Coronary artery (tissue), 2 donors: ENCODE results near the gene FAM180B.

ENCODE experiments used
- DNase-seq: peaks from one replicate; pipeline ENCODE4 v3.0.0-alpha.2; 2017; ENCODE audit warnings: low spot score
- H3K27ac ChIP-seq, 2 donors: fragments of 200-600 bp; sonication (generic); one replicate each; pipeline ENCODE4 v1.5.1; 2016 to 2019
- H3K4me3 ChIP-seq: fragments of 200-600 bp; sonication (generic); 2 replicates; pipeline ENCODE4 v1.5.1; 2016; ENCODE audit warnings: mild to moderate bottlenecking, moderate library complexity
- CTCF ChIP-seq: fragments of 200-600 bp; sonication (generic); IDR thresholded peaks from one replicate; pipeline ENCODE4 v1.5.1; 2019; ENCODE audit warnings: antibody characterized with exemption

The FAM180B gene

GRCh38 chr11:47571357-47571729 is 15.1 kb upstream of the FAM180B start:
- no peak overlapping the region for H3K4me3 ChIP-seq
- no peak for DNase-seq
- no peak for TF ChIP-seq CTCF
- H3K27ac ChIP-seq, result no peak overlapping the region

- Histone ChIP-seq H3K27ac (no peak overlapping the region), H3K4me3 (no peak overlapping the region)
- no peak for DNase-seq
- TF ChIP-seq CTCF, result no peak
These were observed 14.6 kb upstream of the FAM180B start for GRCh38 chr11:47571895-47572294.

GRCh38 chr11:47572715-47573255 is 13.7 kb upstream of the FAM180B start:
- H3K27ac ChIP-seq, result no peak overlapping the region
- no peak for DNase-seq
- H3K4me3 ChIP-seq, result no peak overlapping the region
- no peak for TF ChIP-seq CTCF

GRCh38 chr11:47573321-47573720 is 13.2 kb upstream of the FAM180B start:
- H3K4me3 ChIP-seq, result no peak overlapping the region
- no peak overlapping the region for H3K27ac ChIP-seq
- no peak for DNase-seq

GRCh38 chr11:47577460-47578041 is 8.9 kb upstream of the FAM180B start:
- no peak for DNase-seq
- peak overlapping the region; percentile 84 for H3K4me3 ChIP-seq
- H3K27ac ChIP-seq, result no peak overlapping the region
- TF ChIP-seq CTCF, result no peak

More at GRCh38 chr11:47573321-47573720, 13.2 kb upstream of the FAM180B start:
- no peak for TF ChIP-seq CTCF

GRCh38 chr11:47578524-47579494 is 7.7 kb upstream of the FAM180B start, which contains the start of the genes KBTBD4 and NDUFS3:
TSS of gene KBTBD4 (minus strand) at chr11:47578970. CDS start at chr11:47578951, 19 bp downstream.
TSS of gene NDUFS3 (plus strand) at chr11:47579074. CDS start at chr11:47579092, 18 bp downstream.
- peak; percentile 93 for DNase-seq
- Histone ChIP-seq H3K4me3 (peak within 1 kb of the TSS; percentile 84), H3K27ac (peak within 1 kb of the TSS; percentile 85 to 94)
- no peak for TF ChIP-seq CTCF
